ENCODE data around the gene ARHGAP33. TPM values are rescaled to one million over a fixed set of nuclear protein-coding genes. Genes with fewer than 3 reads are reported as not detected.

Gene ARHGAP33
- total and polyA plus RNA-seq, 2 donors (not counting 3 experiments of a cell fraction or from before 2014, with no cell fraction given) = 11.0 to 18.4 TPM

DNA sequence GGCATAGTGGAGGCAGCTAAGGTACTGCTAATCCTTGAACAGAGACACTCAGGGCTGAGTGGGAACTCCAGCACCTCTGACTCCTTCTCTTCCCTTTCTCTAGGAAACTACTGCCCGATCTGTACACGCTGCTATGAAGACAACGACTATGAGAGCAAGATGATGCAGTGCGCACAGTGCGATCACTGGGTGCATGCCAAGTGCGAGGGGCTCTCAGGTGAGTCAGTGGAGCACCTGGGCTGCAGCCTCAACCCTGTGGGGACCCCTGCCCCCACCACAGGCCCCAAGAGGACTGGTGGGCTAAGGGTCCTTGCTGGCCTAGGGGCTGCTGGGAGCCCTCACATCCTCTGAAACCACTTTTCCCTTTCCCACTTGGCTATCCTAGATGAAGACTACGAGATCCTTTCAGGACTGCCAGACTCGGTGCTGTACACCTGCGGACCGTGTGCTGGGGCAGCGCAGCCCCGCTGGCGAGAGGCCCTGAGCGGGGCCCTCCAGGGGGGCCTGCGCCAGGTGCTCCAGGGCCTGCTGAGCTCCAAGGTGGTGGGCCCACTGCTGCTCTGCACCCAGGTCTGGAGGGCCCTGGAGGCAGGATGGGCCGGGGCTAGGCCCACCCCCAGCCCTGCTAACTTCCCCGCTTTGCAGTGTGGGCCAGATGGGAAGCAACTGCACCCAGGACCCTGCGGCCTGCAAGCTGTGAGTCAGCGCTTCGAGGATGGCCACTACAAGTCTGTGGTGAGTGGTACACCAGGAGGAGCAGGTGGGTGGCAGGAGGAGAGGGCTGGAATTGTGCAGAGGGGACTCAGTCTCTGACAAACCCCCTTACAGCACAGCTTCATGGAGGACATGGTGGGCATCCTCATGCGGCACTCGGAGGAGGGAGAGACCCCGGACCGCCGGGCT, 48.1 kb upstream of the ARHGAP33 start:
- no peak overlapping the region for H3K9ac ChIP-seq (replicated peaks; ENCODE audit: extremely low read depth, insufficient read depth, low read length)
- no peak for TF ChIP-seq POLR2A (IDR thresholded peaks at IDR 0.05; ENCODE audit: low read depth, low read length)
- TF ChIP-seq JUN (IDR thresholded peaks at IDR 0.05; ENCODE audit: borderline replicate concordance, insufficient read depth, insufficient read length, low read depth) = no peak
- TF ChIP-seq MYC (IDR thresholded peaks at IDR 0.05; ENCODE audit: low read depth, low read length) = no peak
- TF ChIP-seq FOS (IDR thresholded peaks at IDR 0.05; ENCODE audit: borderline replicate concordance, insufficient read depth, low read length) = no peak
- no peak for TF ChIP-seq GATA2 (IDR thresholded peaks at IDR 0.05; ENCODE audit: insufficient read depth, insufficient read length, low read depth, low read length)
- no peak for TF ChIP-seq POLR2AphosphoS5 (IDR thresholded peaks at IDR 0.05; ENCODE audit: insufficient read depth, low read depth, low read length)
- TF ChIP-seq, protein P1, sequence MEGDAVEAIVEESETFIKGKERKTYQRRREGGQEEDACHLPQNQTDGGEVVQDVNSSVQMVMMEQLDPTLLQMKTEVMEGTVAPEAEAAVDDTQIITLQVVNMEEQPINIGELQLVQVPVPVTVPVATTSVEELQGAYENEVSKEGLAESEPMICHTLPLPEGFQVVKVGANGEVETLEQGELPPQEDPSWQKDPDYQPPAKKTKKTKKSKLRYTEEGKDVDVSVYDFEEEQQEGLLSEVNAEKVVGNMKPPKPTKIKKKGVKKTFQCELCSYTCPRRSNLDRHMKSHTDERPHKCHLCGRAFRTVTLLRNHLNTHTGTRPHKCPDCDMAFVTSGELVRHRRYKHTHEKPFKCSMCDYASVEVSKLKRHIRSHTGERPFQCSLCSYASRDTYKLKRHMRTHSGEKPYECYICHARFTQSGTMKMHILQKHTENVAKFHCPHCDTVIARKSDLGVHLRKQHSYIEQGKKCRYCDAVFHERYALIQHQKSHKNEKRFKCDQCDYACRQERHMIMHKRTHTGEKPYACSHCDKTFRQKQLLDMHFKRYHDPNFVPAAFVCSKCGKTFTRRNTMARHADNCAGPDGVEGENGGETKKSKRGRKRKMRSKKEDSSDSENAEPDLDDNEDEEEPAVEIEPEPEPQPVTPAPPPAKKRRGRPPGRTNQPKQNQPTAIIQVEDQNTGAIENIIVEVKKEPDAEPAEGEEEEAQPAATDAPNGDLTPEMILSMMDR (IDR thresholded peaks at IDR 0.05; ENCODE audit: extremely low read depth in 1 of 2, insufficient read depth in 1 of 2, low read depth in 1 of 2, low read length in 2 of 2) = no peak
- TF ChIP-seq EZH2 (IDR thresholded peaks at IDR 0.05; ENCODE audit: borderline replicate concordance, low read depth, low read length, severe bottlenecking) = no peak
- TF ChIP-seq, protein P2, sequence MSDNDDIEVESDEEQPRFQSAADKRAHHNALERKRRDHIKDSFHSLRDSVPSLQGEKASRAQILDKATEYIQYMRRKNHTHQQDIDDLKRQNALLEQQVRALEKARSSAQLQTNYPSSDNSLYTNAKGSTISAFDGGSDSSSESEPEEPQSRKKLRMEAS (IDR thresholded peaks at IDR 0.05; ENCODE audit: insufficient read depth, insufficient read length) = no peak
- no TSS peak for BruUV-seq (replicated peaks)
- ChIA-PET POLR2A (no interaction called here), CTCF (interaction anchor here (0.6 to 1.6 kb wide), 2 partner anchors 13 to 21 kb away, joined by 3 read pairs; partner anchors contain the start of gene LIN37)
- no peaks in the 10 kb centered on the region for H3K27me3 ChIP-seq (ENCODE audit: control insufficient read depth in 2 of 2, insufficient read depth in 2 of 2, low read length in 2 of 2)
- H3K9me3 ChIP-seq (replicated peaks; ENCODE audit: control insufficient read depth, insufficient read depth, low read length) = no peaks in the 10 kb centered on the region
- H4K20me1 ChIP-seq (replicated peaks; ENCODE audit: control insufficient read depth, extremely low read depth, insufficient read depth, low read length) = no peaks in the 10 kb centered on the region
- intact Hi-C loops (cut with micrococcal nuclease) = no loop called here
- no peak overlapping the region for H3K4me3 ChIP-seq (replicated peaks in 1 of 3; ENCODE audit: insufficient read depth in 1 of 3, low read depth in 1 of 3, low read length in 3 of 3)
- no peaks in the 10 kb centered on the region for H3K9me1 ChIP-seq (replicated peaks; ENCODE audit: control insufficient read depth, extremely low read depth, insufficient read depth, low read length)
- H3K36me3 ChIP-seq (ENCODE audit: control insufficient read depth in 2 of 2, extremely low read depth in 1 of 2, insufficient read depth in 2 of 2, low read length in 2 of 2) = peaks cover 28 to 89% of the 10 kb centered on the region in 2 experiments
- H3K4me2 ChIP-seq (ENCODE audit: insufficient read depth, low read length) = no peak overlapping the region
- no peaks in the 10 kb centered on the region for H3K4me1 ChIP-seq (ENCODE audit: control insufficient read depth, extremely low read depth, insufficient read depth, low read length)
- no peak overlapping the region for H3K27ac ChIP-seq (ENCODE audit: insufficient read depth, low read depth, low read length)
- no peak overlapping the region for H2AFZ ChIP-seq (ENCODE audit: low read depth, low read length)
- FAIRE-seq (no peak), DNase-seq (ENCODE audit: low read depth, low spot score) (no peak)
- no peaks in the 10 kb centered on the region for H3K79me2 ChIP-seq (ENCODE audit: control insufficient read depth, insufficient read depth, low read length)
- dilution Hi-C loops (cut with MboI; ENCODE audit: extremely low pct_ligation_motif_present, low sequenced_read_pairs) = no loop called here

All from endothelial cell of umbilical vein (primary cell).